Measurements from ENCODE around the gene ITGBL1.

The ITGBL1 gene

GRCh38 chr13:101647760-101648159 lies 195.3 kb downstream of the ITGBL1 start:
- Mint-ChIP-seq H3K4me1 (peaks cover 3% of the 10 kb centered on the region), H3K9me3 (peaks cover 3% of the 10 kb centered on the region), H3K27me3 (peaks cover 6% of the 10 kb centered on the region), H3K27ac (no peak overlapping the region), H3K36me3 (no peaks in the 10 kb centered on the region), H3K4me3 (no peak overlapping the region)

GRCh38 chr13:101648766-101649487 lies 196.5 kb downstream of the ITGBL1 start:
- Mint-ChIP-seq H3K27me3 (peaks cover 8% of the 10 kb centered on the region), H3K4me1 (peaks cover 3% of the 10 kb centered on the region), H3K27ac (no peak overlapping the region), H3K9me3 (peaks cover 3% of the 10 kb centered on the region), H3K4me3 (no peak overlapping the region), H3K36me3 (no peaks in the 10 kb centered on the region)

GRCh38 chr13:101649488-101650126 lies 197.1 kb downstream of the ITGBL1 start:
- Mint-ChIP-seq H3K27ac (no peak overlapping the region), H3K36me3 (no peaks in the 10 kb centered on the region), H3K4me3 (no peak overlapping the region), H3K9me3 (peaks cover 3% of the 10 kb centered on the region), H3K4me1 (peaks cover 3% of the 10 kb centered on the region), H3K27me3 (peaks cover 8% of the 10 kb centered on the region)

- no peaks in the 10 kb centered on the region for H3K4me1 Mint-ChIP-seq
- peaks cover 3% of the 10 kb centered on the region for H3K9me3 Mint-ChIP-seq
- H3K36me3 Mint-ChIP-seq, result no peaks in the 10 kb centered on the region
These were observed 202.4 kb downstream of the ITGBL1 start for GRCh38 chr13:101654883-101655282.

GRCh38 chr13:101655435-101655834 lies 203.0 kb downstream of the ITGBL1 start:
- Mint-ChIP-seq H3K27ac (no peak overlapping the region), H3K27me3 (peaks cover 5% of the 10 kb centered on the region), H3K4me1 (no peaks in the 10 kb centered on the region), H3K9me3 (peaks cover 3% of the 10 kb centered on the region), H3K36me3 (no peaks in the 10 kb centered on the region), H3K4me3 (no peak overlapping the region)

More at GRCh38 chr13:101654883-101655282, 202.4 kb downstream of the ITGBL1 start:
- Mint-ChIP-seq H3K27ac (no peak overlapping the region), H3K27me3 (peaks cover 3% of the 10 kb centered on the region), H3K4me3 (no peak overlapping the region)

GRCh38 chr13:101660711-101661110 lies 208.2 kb downstream of the ITGBL1 start:
- H3K4me1 Mint-ChIP-seq, result no peaks in the 10 kb centered on the region
- H3K4me3 Mint-ChIP-seq, result no peak overlapping the region
- H3K27ac Mint-ChIP-seq, result no peak overlapping the region
- H3K36me3 Mint-ChIP-seq, result no peaks in the 10 kb centered on the region
- H3K9me3 Mint-ChIP-seq, result no peaks in the 10 kb centered on the region
- H3K27me3 Mint-ChIP-seq, result peaks cover 4% of the 10 kb centered on the region

GRCh38 chr13:101661839-101662238 lies 209.4 kb downstream of the ITGBL1 start:
- peaks cover 6% of the 10 kb centered on the region for H3K27me3 Mint-ChIP-seq
- no peak overlapping the region for H3K27ac Mint-ChIP-seq
- no peaks in the 10 kb centered on the region for H3K4me1 Mint-ChIP-seq
- no peaks in the 10 kb centered on the region for H3K36me3 Mint-ChIP-seq
- H3K4me3 Mint-ChIP-seq, result no peak overlapping the region
- peaks cover 5% of the 10 kb centered on the region for H3K9me3 Mint-ChIP-seq

GRCh38 chr13:101673360-101674105 lies 221.1 kb downstream of the ITGBL1 start:
- H3K36me3 Mint-ChIP-seq, result no peaks in the 10 kb centered on the region
- H3K9me3 Mint-ChIP-seq, result peaks cover 3% of the 10 kb centered on the region
- no peaks in the 10 kb centered on the region for H3K4me1 Mint-ChIP-seq
- no peaks in the 10 kb centered on the region for H3K27me3 Mint-ChIP-seq
- no peak overlapping the region for H3K4me3 Mint-ChIP-seq
- no peak overlapping the region for H3K27ac Mint-ChIP-seq

- Mint-ChIP-seq H3K4me1 (no peaks in the 10 kb centered on the region), H3K4me3 (no peak overlapping the region), H3K36me3 (no peaks in the 10 kb centered on the region), H3K9me3 (no peaks in the 10 kb centered on the region), H3K27me3 (peaks cover 2% of the 10 kb centered on the region), H3K27ac (no peak overlapping the region)
These were observed 229.4 kb downstream of the ITGBL1 start for GRCh38 chr13:101681834-101682233.

- H3K4me3 Mint-ChIP-seq, result no peak overlapping the region
- H3K4me1 Mint-ChIP-seq, result no peaks in the 10 kb centered on the region
- H3K27me3 Mint-ChIP-seq, result peaks cover 3% of the 10 kb centered on the region
- H3K9me3 Mint-ChIP-seq, result no peaks in the 10 kb centered on the region
- H3K27ac Mint-ChIP-seq, result no peak overlapping the region
- no peaks in the 10 kb centered on the region for H3K36me3 Mint-ChIP-seq
These were observed 233.5 kb downstream of the ITGBL1 start for GRCh38 chr13:101686003-101686402.

- no peak overlapping the region for H3K4me3 Mint-ChIP-seq
- no peaks in the 10 kb centered on the region for H3K4me1 Mint-ChIP-seq
- no peaks in the 10 kb centered on the region for H3K36me3 Mint-ChIP-seq
- H3K27me3 Mint-ChIP-seq, result peaks cover 3% of the 10 kb centered on the region
- no peak overlapping the region for H3K27ac Mint-ChIP-seq
- no peaks in the 10 kb centered on the region for H3K9me3 Mint-ChIP-seq
These were observed 238.4 kb downstream of the ITGBL1 start for GRCh38 chr13:101690871-101691270.

GRCh38 chr13:101691341-101691860 lies 238.9 kb downstream of the ITGBL1 start:
- H3K36me3 Mint-ChIP-seq, result no peaks in the 10 kb centered on the region
- H3K9me3 Mint-ChIP-seq, result no peaks in the 10 kb centered on the region
- no peak overlapping the region for H3K27ac Mint-ChIP-seq
- no peak overlapping the region for H3K4me3 Mint-ChIP-seq
- peaks cover 3% of the 10 kb centered on the region for H3K27me3 Mint-ChIP-seq
- H3K4me1 Mint-ChIP-seq, result no peaks in the 10 kb centered on the region

- Mint-ChIP-seq H3K4me1 (no peaks in the 10 kb centered on the region), H3K36me3 (no peaks in the 10 kb centered on the region), H3K4me3 (no peak overlapping the region), H3K27ac (no peak overlapping the region), H3K9me3 (no peaks in the 10 kb centered on the region), H3K27me3 (no peaks in the 10 kb centered on the region)
These were observed 243.5 kb downstream of the ITGBL1 start for GRCh38 chr13:101695870-101696516.

GRCh38 chr13:101697745-101698144 lies 245.3 kb downstream of the ITGBL1 start:
- Mint-ChIP-seq H3K27me3 (no peaks in the 10 kb centered on the region), H3K9me3 (no peaks in the 10 kb centered on the region), H3K4me1 (no peaks in the 10 kb centered on the region), H3K27ac (no peak overlapping the region), H3K4me3 (no peak overlapping the region), H3K36me3 (no peaks in the 10 kb centered on the region)

- Mint-ChIP-seq H3K4me1 (no peaks in the 10 kb centered on the region), H3K36me3 (no peaks in the 10 kb centered on the region), H3K4me3 (no peak overlapping the region), H3K27ac (no peak overlapping the region), H3K9me3 (no peaks in the 10 kb centered on the region), H3K27me3 (no peaks in the 10 kb centered on the region)
These were observed 245.9 kb downstream of the ITGBL1 start for GRCh38 chr13:101698400-101698799.

Data from activated naive CD4-positive, alpha-beta T cell treated with anti-CD3 and anti-CD28 coated beads, Interleukin-2, amount 50 U/mL, for 24 hours (primary cell).